SK-N-SH (cell line): ENCODE data around the gene GAP43. TPM values are rescaled to one million over a fixed set of nuclear protein-coding genes. Genes with fewer than 3 reads are reported as not detected.
A peak's percentile ranks its signal among the peaks of the same experiment; 100 is the strongest.

ENCODE experiments used
- CTCF ChIA-PET: fragments of 300-600, 350-600 bp; formaldehyde crosslinking; extraction: SDS; loops from one replicate; lab custom pipeline; 2021; lab: Yijun Ruan, JAX
- POLR2A ChIA-PET: fragments of 350-600 bp; sonication (Branson Sonifier 250); formaldehyde crosslinking; extraction: SDS; loops from one replicate; lab custom pipeline; 2020; ENCODE audit warnings: antibody characterized with exemption, inconsistent platforms; lab: Yijun Ruan, JAX
- DNase-seq: peaks from one replicate; pipeline ENCODE4 v3.0.0; 2012
- H2AFZ ChIP-seq: fragments of 200-600 bp; sonication (generic); 2 replicates; pipeline ENCODE4 v1.8.1; 2016; ENCODE audit warnings: antibody characterized with exemption, mild to moderate bottlenecking, low read depth
- H3F3A ChIP-seq: fragments of 200-600 bp; sonication (generic); replicated peaks from 2 replicates; pipeline ENCODE3; 2016; ENCODE audit warnings: antibody characterized with exemption, mild to moderate bottlenecking; ENCODE audit not compliant: insufficient read depth
- H3K27ac ChIP-seq, 2 experiments: fragments of 200-500 bp in 1 of 2; fragments of 200-600 bp in 1 of 2; sonication (Bioruptor generic) in 1 of 2; sonication (generic), shearing (Covaris generic) in 1 of 2; 2 replicates each; pipeline versions ENCODE4 v1.5.1 to v1.6.1; 2014 to 2016; ENCODE audit warnings: low read depth in 2 of 2, inconsistent platforms in 1 of 2, low read length in 1 of 2, mild to moderate bottlenecking in 1 of 2, mixed read lengths in 1 of 2
- H3K27me3 ChIP-seq: fragments of 200-600 bp; sonication (generic), shearing (Covaris generic); 2 replicates; pipeline ENCODE4 v1.6.1; 2016; ENCODE audit warnings: mixed run types; ENCODE audit not compliant: insufficient read depth
- H3K36me3 ChIP-seq, 2 experiments: fragments of 200-500 bp in 1 of 2; fragments of 200-600 bp in 1 of 2; sonication (Bioruptor generic) in 1 of 2; sonication (generic) in 1 of 2; replicated peaks in 1 of 2; 2 replicates each; pipeline versions ENCODE3 to v1.5.1; 2014 to 2016; ENCODE audit warnings: low read length in 1 of 2, mild to moderate bottlenecking in 1 of 2; ENCODE audit not compliant: insufficient read depth in 2 of 2, control insufficient read depth in 1 of 2
- H3K4me1 ChIP-seq, 2 experiments: fragments of 200-500 bp in 1 of 2; fragments of 200-600 bp in 1 of 2; sonication (Bioruptor generic) in 1 of 2; sonication (generic), shearing (Covaris generic) in 1 of 2; 2 replicates each; pipeline versions ENCODE4 v1.5.1 to v1.6.1; 2014 to 2016; ENCODE audit warnings: low read depth in 1 of 2, low read length in 1 of 2, mixed run types in 1 of 2; ENCODE audit not compliant: insufficient read depth in 2 of 2, control insufficient read depth in 1 of 2
- H3K4me2 ChIP-seq: fragments of 200-600 bp; sonication (generic), shearing (Covaris generic); 2 replicates; pipeline ENCODE4 v1.6.1; 2017; ENCODE audit warnings: mixed run types
- H3K4me3 ChIP-seq, 2 experiments: fragments of 200-500 bp in 1 of 2; fragments of 200-600 bp in 1 of 2; sonication (Bioruptor generic) in 1 of 2; sonication (generic), shearing (Covaris generic) in 1 of 2; 2 replicates each; pipeline versions ENCODE4 v1.5.1 to v1.8.1; 2014 to 2016; ENCODE audit warnings: low read depth in 2 of 2, inconsistent platforms in 1 of 2, low read length in 1 of 2, mild to moderate bottlenecking in 1 of 2, mixed read lengths in 1 of 2, moderate library complexity in 1 of 2
- H3K79me2 ChIP-seq: fragments of 200-600 bp; sonication (generic); 2 replicates; pipeline ENCODE4 v1.8.1; 2017; ENCODE audit warnings: mild to moderate bottlenecking; ENCODE audit not compliant: insufficient read depth
- H3K9ac ChIP-seq: fragments of 200-600 bp; sonication (generic); 2 replicates; pipeline ENCODE4 v1.6.1; 2017; ENCODE audit warnings: mixed run types
- H3K9me2 ChIP-seq: fragments of 200-600 bp; sonication (generic); 2 replicates; pipeline ENCODE4 v1.6.1; 2017; ENCODE audit warnings: mixed run types
- H3K9me3 ChIP-seq: fragments of 200-600 bp; sonication (generic); 2 replicates; pipeline ENCODE4 v1.6.1; 2017; ENCODE audit warnings: mixed run types, mild to moderate bottlenecking, moderate library complexity
- H4K20me1 ChIP-seq: fragments of 200-600 bp; sonication (generic); 2 replicates; pipeline ENCODE4 v1.6.1; 2017; ENCODE audit warnings: mild to moderate bottlenecking, mixed run types; ENCODE audit not compliant: insufficient read depth
- CHD2 ChIP-seq: fragments of 150-350 bp; IDR thresholded peaks from 2 replicates; pipeline ENCODE4 v1.6.1; 2018; ENCODE audit warnings: low read length; ENCODE audit not compliant: partially characterized antibody
- EP300 ChIP-seq, 2 experiments: IDR thresholded peaks; 2 replicates each; pipeline versions ENCODE4 v1.4.0 to v1.6.1; 2012; ENCODE audit warnings: borderline replicate concordance in 1 of 2, low read depth in 1 of 2, low read length in 1 of 2
- EZH2phosphoT487 ChIP-seq: fragments of 200-600 bp; sonication (generic); IDR thresholded peaks from 2 replicates; pipeline ENCODE4 v1.6.1; 2017; ENCODE audit warnings: low read depth, mixed run types, mild to moderate bottlenecking, antibody characterized with exemption, moderate library complexity, borderline replicate concordance
- GATA2 ChIP-seq: sonication (generic); formaldehyde crosslinking; IDR thresholded peaks from 2 replicates; pipeline ENCODE4 v1.5.0; 2020; ENCODE audit warnings: mild to moderate bottlenecking, missing genetic modification reagents
- IRF3 ChIP-seq: fragments of 150-350 bp; IDR thresholded peaks from 2 replicates; pipeline ENCODE4 v1.6.1; 2016; ENCODE audit warnings: mild to moderate bottlenecking, low read depth, low read length
- MAX ChIP-seq: IDR thresholded peaks from 2 replicates; pipeline ENCODE4 v1.4.0; 2012; ENCODE audit warnings: low read depth
- MXI1 ChIP-seq: IDR thresholded peaks from 2 replicates; pipeline ENCODE4 v1.6.1; 2012; ENCODE audit warnings: mild to moderate bottlenecking, low read depth, low read length, improper control_type of control experiment
- RCOR1 ChIP-seq: fragments of 150-350 bp; IDR thresholded peaks from 2 replicates; pipeline ENCODE4 v1.6.1; 2017; ENCODE audit warnings: antibody characterized with exemption, low read length
- REST ChIP-seq: IDR thresholded peaks from 2 replicates; pipeline ENCODE4 v1.6.1; 2012; ENCODE audit warnings: mild to moderate bottlenecking, low read depth, low read length, moderate library complexity
- RXRA ChIP-seq: IDR thresholded peaks from 2 replicates; pipeline ENCODE4 v1.4.0; 2012; ENCODE audit warnings: low read depth, mild to moderate bottlenecking, borderline replicate concordance
- SMC3 ChIP-seq: IDR thresholded peaks from 2 replicates; pipeline ENCODE4 v1.6.1; 2012; ENCODE audit warnings: low read depth, low read length, improper control_type of control experiment
- TEAD4 ChIP-seq: IDR thresholded peaks from 2 replicates; pipeline ENCODE4 v1.4.0; 2012; ENCODE audit warnings: mild to moderate bottlenecking, borderline replicate concordance; ENCODE audit not compliant: insufficient read depth
- YY1 ChIP-seq: IDR thresholded peaks from 2 replicates; pipeline ENCODE4 v1.4.0; 2012; ENCODE audit warnings: low read depth, mild to moderate bottlenecking
- ZBTB33 ChIP-seq: IDR thresholded peaks from 2 replicates; pipeline ENCODE4 v1.4.0; 2012; ENCODE audit warnings: low read depth, borderline replicate concordance
- WGBS: methylation state at CpG from one replicate; pipeline ENCODE4 v1.1.6; 2017; ENCODE audit warnings: low lambda C conversion rate; 5-methylcytosine and 5-hydroxymethylcytosine counted together
- polyA plus RNA-seq, 3 experiments: library from polyadenylated mRNA; depleted of rRNA; stranded (reverse); fragments of >200 nt; gene quantifications; 2 replicates each; pipeline ENCODE4 v1.2.3, GENCODE V29; 2012

GAP43 gene
- polyA plus RNA-seq, 1 of the 3 experiments (the other 2 are of a cell fraction) = 14.0 TPM

GRCh38 chr3:115652738-115653137, 29.4 kb downstream of the GAP43 start:
- Histone ChIP-seq H2AFZ (no peak overlapping the region), H3K4me1 (peaks cover 0 to 5% of the 10 kb centered on the region in 2 experiments; a peak in 2 of 4 replicates), H3K79me2 (no peaks in the 10 kb centered on the region), H3K36me3 (no peaks in the 10 kb centered on the region), H3K9ac (no peak overlapping the region), H3K4me2 (no peak overlapping the region), H3K9me2 (no peaks in the 10 kb centered on the region), H3K9me3 (no peaks in the 10 kb centered on the region), H4K20me1 (no peaks in the 10 kb centered on the region), H3F3A (no peaks in the 10 kb centered on the region), H3K27me3 (no peaks in the 10 kb centered on the region), H3K27ac (no peak overlapping the region), H3K4me3 (no peak overlapping the region)
- ChIA-PET CTCF (no interaction called here), POLR2A (no interaction called here)
- no peak for DNase-seq
- TF ChIP-seq SMC3 (no peak), GATA2 (no peak), MXI1 (no peak), IRF3 (no peak), REST (no peak), ZBTB33 (no peak), TEAD4 (no peak), MAX (no peak)
- 91% methylated on average over 2 of the region's 2 CpGs for WGBS

DNA sequence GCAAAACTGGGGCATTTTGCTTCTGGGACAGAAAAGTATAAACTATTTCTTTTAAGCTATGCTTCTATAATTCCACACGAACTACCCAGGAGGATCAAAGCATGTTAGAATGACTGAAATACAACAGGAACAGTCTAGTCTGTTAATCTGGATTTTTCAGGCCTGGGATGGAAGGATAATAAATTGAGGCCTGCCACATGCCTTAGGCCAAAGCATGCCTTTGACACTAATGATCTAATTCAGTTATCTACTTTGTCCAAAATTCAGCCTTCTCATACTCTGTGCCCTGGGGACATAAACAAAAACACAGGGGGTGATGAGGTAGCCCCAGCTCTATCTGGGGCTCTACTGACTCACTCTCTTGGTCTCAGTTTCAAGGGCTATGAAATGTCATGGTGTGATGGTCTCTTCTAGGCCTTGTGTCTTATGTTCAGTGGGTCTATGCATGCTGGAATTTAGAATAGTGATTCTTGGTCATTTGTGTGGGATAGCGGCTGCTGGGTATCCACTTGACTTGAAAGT, 32.5 kb downstream of the GAP43 start:
- ChIA-PET POLR2A (no interaction called here), CTCF (interaction anchor here (1.1 kb wide), 1 partner anchor 128 kb away, joined by 3 read pairs; no protein-coding TSS in a partner anchor)
- peaks cover 10% of the 10 kb centered on the region for H3F3A ChIP-seq
- no peaks in the 10 kb centered on the region for H3K79me2 ChIP-seq
- H3K9me3 ChIP-seq = no peaks in the 10 kb centered on the region
- H4K20me1 ChIP-seq = no peaks in the 10 kb centered on the region
- no peaks in the 10 kb centered on the region for H3K27me3 ChIP-seq
- H3K4me1 ChIP-seq = peaks cover 17 to 20% of the 10 kb centered on the region in 2 experiments; a peak in 3 of 4 replicates
- peak; percentile 33 for DNase-seq
- H3K27ac ChIP-seq = peak overlapping the region in 1 of 2 experiments; percentile 1; a peak in 1 of 4 replicates
- no peak overlapping the region for H3K4me3 ChIP-seq
- WGBS = 92% methylated on average over 2 of the region's 2 CpGs
- no peak overlapping the region for H2AFZ ChIP-seq
- H3K36me3 ChIP-seq = no peaks in the 10 kb centered on the region
- H3K9ac ChIP-seq = no peak overlapping the region
- H3K9me2 ChIP-seq = no peaks in the 10 kb centered on the region
- no peak overlapping the region for H3K4me2 ChIP-seq
- peak; percentile 66 for TF ChIP-seq RCOR1
- peak in 1 of 2 experiments; percentile 64; a peak in 2 of 4 replicates for TF ChIP-seq EP300 (IDR thresholded peaks at IDR 0.05; ENCODE audit: borderline replicate concordance in 1 of 2, low read depth in 1 of 2, low read length in 1 of 2)
- TF ChIP-seq GATA2 = peak; percentile 9; the same call in 1 of the 2 replicates
- TF ChIP-seq REST = no peak
- no peak for TF ChIP-seq TEAD4
- no peak for TF ChIP-seq SMC3
- no peak for TF ChIP-seq YY1
- TF ChIP-seq CHD2 = peak; percentile 33
- no peak for TF ChIP-seq EZH2phosphoT487
- no peak for TF ChIP-seq RXRA
